Measurements from ENCODE around the gene NES.

NES gene

GRCh38 chr1:156711011-156711817 is 34.0 kb upstream of the NES start:
- peak overlapping the region; percentile 8 for H4K91ac ChIP-seq (ENCODE audit: low read depth, low read length)
- no peaks in the 10 kb centered on the region for H3K9me3 ChIP-seq (ENCODE audit: insufficient read depth, low read depth, low read length)

GRCh38 chr1:156709757-156710489 is 32.7 kb upstream of the NES start:
- H3K27ac ChIP-seq (ENCODE audit: low read depth, low read length), result no peak overlapping the region

More at GRCh38 chr1:156711011-156711817, 34.0 kb upstream of the NES start:
- H3K4me2 ChIP-seq (ENCODE audit: low read length), result peak overlapping the region; percentile 18
- peak overlapping the region; percentile 31 for H2BK5ac ChIP-seq (ENCODE audit: low read depth, low read length, poor library complexity)
- peak overlapping the region; percentile 21 for H2BK120ac ChIP-seq (ENCODE audit: insufficient read depth, low read length, poor library complexity)
- no peak overlapping the region for H2AFZ ChIP-seq (ENCODE audit: insufficient read depth, low read length, poor library complexity)
- H3K23ac ChIP-seq (ENCODE audit: low read length), result no peak overlapping the region
- H3K9ac ChIP-seq (ENCODE audit: low read length), result no peak overlapping the region
- no peak overlapping the region for H3K18ac ChIP-seq (ENCODE audit: low read length)
- no peak overlapping the region for H4K12ac ChIP-seq (ENCODE audit: low read depth, low read length)
- H3K27me3 ChIP-seq (ENCODE audit: insufficient read depth, low read length), result no peaks in the 10 kb centered on the region
- H3K36me3 ChIP-seq (ENCODE audit: control insufficient read depth in 1 of 2, insufficient read depth in 2 of 2, low read length in 2 of 2), result no peaks in the 10 kb centered on the region
- no peak overlapping the region for H2BK12ac ChIP-seq (ENCODE audit: low read length)
- no peak overlapping the region for H4K8ac ChIP-seq (ENCODE audit: low read depth, low read length)
- no peak for DNase-seq
- no peak overlapping the region for H2AK5ac ChIP-seq (ENCODE audit: low read length)
- H3K79me2 ChIP-seq (ENCODE audit: control insufficient read depth, insufficient read depth, low read length, poor library complexity), result no peaks in the 10 kb centered on the region
- H3K79me1 ChIP-seq (ENCODE audit: low read length), result peaks cover 16% of the 10 kb centered on the region
- no CpG with 5 or more reads among the region's 9 CpGs for WGBS (ENCODE audit: extremely low coverage, insufficient coverage, insufficient read length)
- no peak overlapping the region for H3K4me3 ChIP-seq (ENCODE audit: low read depth, low read length)
- H3K4me1 ChIP-seq (ENCODE audit: control insufficient read depth in 1 of 2, insufficient read depth in 2 of 2, low read length in 2 of 2), result peaks cover 55 to 62% of the 10 kb centered on the region in 2 experiments
- H3K4ac ChIP-seq (ENCODE audit: low read depth, low read length), result no peak overlapping the region
- peak overlapping the region; percentile 29 for H3K27ac ChIP-seq (ENCODE audit: low read depth, low read length)
- no peak overlapping the region for H3K14ac ChIP-seq (ENCODE audit: low read length)

GRCh38 chr1:156709031-156709430 is 31.8 kb upstream of the NES start:
- H3K27ac ChIP-seq (ENCODE audit: low read depth, low read length), result no peak overlapping the region

More at GRCh38 chr1:156709757-156710489, 32.7 kb upstream of the NES start:
- Histone ChIP-seq H3K14ac (ENCODE audit: low read length) (peak overlapping the region; percentile 25), H4K12ac (ENCODE audit: low read depth, low read length) (no peak overlapping the region), H3K18ac (ENCODE audit: low read length) (peak overlapping the region; percentile 4), H3K27me3 (ENCODE audit: insufficient read depth, low read length) (no peaks in the 10 kb centered on the region), H3K4ac (ENCODE audit: low read depth, low read length) (no peak overlapping the region), H2BK12ac (ENCODE audit: low read length) (peak overlapping the region; percentile 25), H3K9me3 (ENCODE audit: insufficient read depth, low read depth, low read length) (no peaks in the 10 kb centered on the region), H2AK5ac (ENCODE audit: low read length) (no peak overlapping the region), H3K23ac (ENCODE audit: low read length) (no peak overlapping the region), H3K36me3 (ENCODE audit: control insufficient read depth in 1 of 2, insufficient read depth in 2 of 2, low read length in 2 of 2) (no peaks in the 10 kb centered on the region), H4K8ac (ENCODE audit: low read depth, low read length) (no peak overlapping the region), H3K79me2 (ENCODE audit: control insufficient read depth, insufficient read depth, low read length, poor library complexity) (no peaks in the 10 kb centered on the region), H2BK5ac (ENCODE audit: low read depth, low read length, poor library complexity) (no peak overlapping the region), H3K4me1 (ENCODE audit: control insufficient read depth in 1 of 2, insufficient read depth in 2 of 2, low read length in 2 of 2) (peaks cover 65 to 74% of the 10 kb centered on the region in 2 experiments), H3K4me3 (ENCODE audit: low read depth, low read length) (no peak overlapping the region), H3K79me1 (ENCODE audit: low read length) (peaks cover 26% of the 10 kb centered on the region), H3K9ac (ENCODE audit: low read length) (no peak overlapping the region), H2AFZ (ENCODE audit: insufficient read depth, low read length, poor library complexity) (no peak overlapping the region), H2BK120ac (ENCODE audit: insufficient read depth, low read length, poor library complexity) (peak overlapping the region; percentile 0), H4K91ac (ENCODE audit: low read depth, low read length) (peak overlapping the region; percentile 20), H3K4me2 (ENCODE audit: low read length) (no peak overlapping the region)
- no peak for DNase-seq
- no CpG with 5 or more reads among the region's 11 CpGs for WGBS (ENCODE audit: extremely low coverage, insufficient coverage, insufficient read length)

GRCh38 chr1:156708218-156708661 is 31.0 kb upstream of the NES start:
- peak overlapping the region; percentile 1 for H3K4me2 ChIP-seq (ENCODE audit: low read length)
- DNase-seq, result no peak
- no peak overlapping the region for H2AFZ ChIP-seq (ENCODE audit: insufficient read depth, low read length, poor library complexity)
- no peak overlapping the region for H2BK12ac ChIP-seq (ENCODE audit: low read length)
- no peaks in the 10 kb centered on the region for H3K36me3 ChIP-seq (ENCODE audit: control insufficient read depth in 1 of 2, insufficient read depth in 2 of 2, low read length in 2 of 2)
- no peak overlapping the region for H2AK5ac ChIP-seq (ENCODE audit: low read length)
- no peak overlapping the region for H3K4me3 ChIP-seq (ENCODE audit: low read depth, low read length)
- H3K79me1 ChIP-seq (ENCODE audit: low read length), result peaks cover 29% of the 10 kb centered on the region
- H3K23ac ChIP-seq (ENCODE audit: low read length), result no peak overlapping the region
- WGBS (ENCODE audit: extremely low coverage, insufficient coverage, insufficient read length), result no CpG with 5 or more reads among the region's 4 CpGs
- no peak overlapping the region for H4K91ac ChIP-seq (ENCODE audit: low read depth, low read length)
- no peak overlapping the region for H3K14ac ChIP-seq (ENCODE audit: low read length)
- no peaks in the 10 kb centered on the region for H3K9me3 ChIP-seq (ENCODE audit: insufficient read depth, low read depth, low read length)
- no peak overlapping the region for H2BK120ac ChIP-seq (ENCODE audit: insufficient read depth, low read length, poor library complexity)
- no peak overlapping the region for H4K12ac ChIP-seq (ENCODE audit: low read depth, low read length)
- H4K8ac ChIP-seq (ENCODE audit: low read depth, low read length), result no peak overlapping the region
- no peak overlapping the region for H3K18ac ChIP-seq (ENCODE audit: low read length)
- H3K4me1 ChIP-seq (ENCODE audit: control insufficient read depth in 1 of 2, insufficient read depth in 2 of 2, low read length in 2 of 2), result peaks cover 75 to 90% of the 10 kb centered on the region in 2 experiments
- H2BK5ac ChIP-seq (ENCODE audit: low read depth, low read length, poor library complexity), result no peak overlapping the region
- H3K79me2 ChIP-seq (ENCODE audit: control insufficient read depth, insufficient read depth, low read length, poor library complexity), result no peaks in the 10 kb centered on the region
- no peak overlapping the region for H3K9ac ChIP-seq (ENCODE audit: low read length)
- H3K27ac ChIP-seq (ENCODE audit: low read depth, low read length), result no peak overlapping the region
- no peak overlapping the region for H3K4ac ChIP-seq (ENCODE audit: low read depth, low read length)
- peaks cover 3% of the 10 kb centered on the region for H3K27me3 ChIP-seq (ENCODE audit: insufficient read depth, low read length)

More at GRCh38 chr1:156709031-156709430, 31.8 kb upstream of the NES start:
- no peak overlapping the region for H4K91ac ChIP-seq (ENCODE audit: low read depth, low read length)
- peak overlapping the region; percentile 21 for H2BK5ac ChIP-seq (ENCODE audit: low read depth, low read length, poor library complexity)
- WGBS (ENCODE audit: extremely low coverage, insufficient coverage, insufficient read length), result no CpG with 5 or more reads among the region's 4 CpGs
- no peak overlapping the region for H3K23ac ChIP-seq (ENCODE audit: low read length)
- peak in 1 of 2 donors; percentile 55 for DNase-seq
- no peak overlapping the region for H4K12ac ChIP-seq (ENCODE audit: low read depth, low read length)
- peaks cover 3% of the 10 kb centered on the region for H3K27me3 ChIP-seq (ENCODE audit: insufficient read depth, low read length)
- H3K79me2 ChIP-seq (ENCODE audit: control insufficient read depth, insufficient read depth, low read length, poor library complexity), result no peaks in the 10 kb centered on the region
- H3K4me2 ChIP-seq (ENCODE audit: low read length), result no peak overlapping the region
- no peak overlapping the region for H4K8ac ChIP-seq (ENCODE audit: low read depth, low read length)
- H3K4ac ChIP-seq (ENCODE audit: low read depth, low read length), result no peak overlapping the region
- H2AFZ ChIP-seq (ENCODE audit: insufficient read depth, low read length, poor library complexity), result no peak overlapping the region
- peaks cover 68 to 82% of the 10 kb centered on the region in 2 experiments for H3K4me1 ChIP-seq (ENCODE audit: control insufficient read depth in 1 of 2, insufficient read depth in 2 of 2, low read length in 2 of 2)
- H2BK12ac ChIP-seq (ENCODE audit: low read length), result peak overlapping the region; percentile 29
- no peak overlapping the region for H3K18ac ChIP-seq (ENCODE audit: low read length)
- H2AK5ac ChIP-seq (ENCODE audit: low read length), result peak overlapping the region; percentile 15
- no peak overlapping the region for H3K9ac ChIP-seq (ENCODE audit: low read length)
- H3K9me3 ChIP-seq (ENCODE audit: insufficient read depth, low read depth, low read length), result no peaks in the 10 kb centered on the region
- no peak overlapping the region for H3K14ac ChIP-seq (ENCODE audit: low read length)
- H3K79me1 ChIP-seq (ENCODE audit: low read length), result peaks cover 29% of the 10 kb centered on the region
- no peak overlapping the region for H3K4me3 ChIP-seq (ENCODE audit: low read depth, low read length)
- H3K36me3 ChIP-seq (ENCODE audit: control insufficient read depth in 1 of 2, insufficient read depth in 2 of 2, low read length in 2 of 2), result no peaks in the 10 kb centered on the region
- H2BK120ac ChIP-seq (ENCODE audit: insufficient read depth, low read length, poor library complexity), result no peak overlapping the region
